Caco-2 (cell line): ENCODE measurements around the gene TUFM. TPM values are rescaled to one million over a fixed set of nuclear protein-coding genes. Genes with fewer than 3 reads are reported as not detected.

Experiments used
- BruUV-seq: library from RNA; stranded (reverse); fragments of 400-500 nt; replicated peaks from 2 replicates; lab custom pipeline; 2021; lab: Mats Ljungman, UMichigan
- CTCF ChIA-PET: fragments of 300-600 bp; sonication (Branson Sonifier 250); formaldehyde crosslinking; loops from one replicate; lab custom pipeline; 2022; ENCODE audit warnings: antibody characterized with exemption; lab: Charles Lee
- POLR2A ChIA-PET: fragments of 300-600 bp; sonication (Branson Sonifier 250); formaldehyde crosslinking; loops from one replicate; lab custom pipeline; 2022; ENCODE audit warnings: antibody characterized with exemption; lab: Charles Lee
- DNase-seq, 2 experiments: peaks; one replicate each; pipeline versions ENCODE4 v3.0.0 to v3.0.0-alpha.2; 2020 to 2022
- H3K27me3 ChIP-seq: replicated peaks from 2 replicates; pipeline ENCODE4 v1.6.0; 2011; ENCODE audit warnings: low read length; ENCODE audit not compliant: control insufficient read depth, insufficient read depth
- H3K36me3 ChIP-seq: 2 replicates; pipeline ENCODE4 v1.5.1; 2011; ENCODE audit warnings: low read length; ENCODE audit not compliant: control insufficient read depth, insufficient read depth
- H3K4me1 ChIP-seq: fragments of 250-450 bp; sonication (Bioruptor Pico); 2 replicates; pipeline ENCODE4 v1.5.1; 2020; ENCODE audit warnings: mild to moderate bottlenecking
- H3K4me3 ChIP-seq: 2 replicates; pipeline ENCODE4 v1.5.1; 2011; ENCODE audit warnings: low read depth, mild to moderate bottlenecking, control low read depth, low read length
- H3K9me3 ChIP-seq: fragments of 250-450 bp; sonication (Bioruptor Pico); 2 replicates; pipeline ENCODE4 v1.5.1; 2020; ENCODE audit warnings: mild to moderate bottlenecking, moderate library complexity
- H3K27ac Mint-ChIP-seq: one replicate; pipeline ENCODE4 v1.8.0; 2022; ENCODE audit warnings: mixed read lengths; ENCODE audit not compliant: unreplicated experiment
- H3K27me3 Mint-ChIP-seq: one replicate; pipeline ENCODE4 v1.8.0; 2022; ENCODE audit warnings: mixed read lengths; ENCODE audit not compliant: insufficient read depth, unreplicated experiment
- H3K36me3 Mint-ChIP-seq: one replicate; pipeline ENCODE4 v1.8.0; 2022; ENCODE audit warnings: mild to moderate bottlenecking, mixed read lengths; ENCODE audit not compliant: insufficient read depth, unreplicated experiment
- H3K4me1 Mint-ChIP-seq: one replicate; pipeline ENCODE4 v1.8.0; 2022; ENCODE audit warnings: low read depth, mixed read lengths; ENCODE audit not compliant: unreplicated experiment
- H3K4me3 Mint-ChIP-seq: one replicate; pipeline ENCODE4 v1.8.0; 2022; ENCODE audit warnings: mild to moderate bottlenecking, moderate library complexity, mixed read lengths; ENCODE audit not compliant: unreplicated experiment
- H3K9me3 Mint-ChIP-seq: one replicate; pipeline ENCODE4 v1.8.0; 2022; ENCODE audit warnings: mixed read lengths; ENCODE audit not compliant: unreplicated experiment
- CTCF ChIP-seq, 2 experiments: fragments of 200-600 bp in 1 of 2; IDR thresholded peaks; 1 replicate in 1 of 2; 2 replicates in 1 of 2; pipeline versions ENCODE4 v1.5.1 to v1.8.0; 2011 to 2022; ENCODE audit warnings: antibody characterized with exemption in 1 of 2, control low read depth in 1 of 2, inconsistent platforms in 1 of 2, low read depth in 1 of 2, low read length in 1 of 2, mild to moderate bottlenecking in 1 of 2, moderate library complexity in 1 of 2; ENCODE audit not compliant: insufficient read depth in 1 of 2, severe bottlenecking in 1 of 2, unreplicated experiment in 1 of 2
- intact Hi-C: fragments of 100-400 bp; cut with micrococcal nuclease; formaldehyde crosslinking; loops from one replicate; pipeline ENCODE4 v1.10.0; 2022; ENCODE audit not compliant: unreplicated experiment
- total RNA-seq: library from RNA; stranded (reverse); gene quantifications from 2 replicates; pipeline ENCODE4 v1.2.3, GENCODE V29; 2022

Gene TUFM
- total RNA-seq, 1 experiment from 2014 or later: 207 TPM

- no peak for TF ChIP-seq CTCF (IDR thresholded peaks at IDR 0.05; ENCODE audit: insufficient read depth in 1 of 2, low read depth in 1 of 2, low read length in 1 of 2, severe bottlenecking in 1 of 2, unreplicated experiment in 1 of 2)
- CTCF ChIA-PET: no interaction called here
- BruUV-seq: no TSS peak
- H3K27ac Mint-ChIP-seq: peak overlapping the region; percentile 48
- H3K4me1 ChIP-seq: no peaks in the 10 kb centered on the region; the same call in 1 of the 2 replicates
- H3K36me3 Mint-ChIP-seq: peaks cover 100% of the 10 kb centered on the region
- peaks cover 8% of the 10 kb centered on the region for H3K36me3 ChIP-seq
- no peaks in the 10 kb centered on the region for H3K27me3 ChIP-seq
- no peak for DNase-seq
- H3K4me3 Mint-ChIP-seq: no peak overlapping the region
- peaks cover 11% of the 10 kb centered on the region for H3K4me1 Mint-ChIP-seq
- no peaks in the 10 kb centered on the region for H3K27me3 Mint-ChIP-seq
- no peak overlapping the region for H3K4me3 ChIP-seq
- POLR2A ChIA-PET: interaction anchor here (0.7 kb wide), 1 partner anchor 16 kb away, joined by 3 read pairs; the partner anchor contains the start of gene TUFM
- intact Hi-C loops: no loop called here
- H3K9me3 Mint-ChIP-seq: no peaks in the 10 kb centered on the region
- no peaks in the 10 kb centered on the region for H3K9me3 ChIP-seq
These were observed 16.4 kb downstream of the TUFM start for GRCh38 chr16:28829747-28830146.

- H3K4me3 Mint-ChIP-seq: peak overlapping the region; percentile 100
- Histone ChIP-seq H3K27me3 (no peaks in the 10 kb centered on the region), H3K36me3 (peaks cover 8% of the 10 kb centered on the region), H3K9me3 (no peaks in the 10 kb centered on the region), H3K4me1 (no peaks in the 10 kb centered on the region; the same call in 1 of the 2 replicates), H3K4me3 (no peak overlapping the region)
- DNase-seq: no peak
- peaks cover 1% of the 10 kb centered on the region for H3K4me1 Mint-ChIP-seq
- H3K9me3 Mint-ChIP-seq: no peaks in the 10 kb centered on the region
- POLR2A ChIA-PET: no interaction called here
- TF ChIP-seq CTCF (IDR thresholded peaks at IDR 0.05; ENCODE audit: insufficient read depth in 1 of 2, low read depth in 1 of 2, low read length in 1 of 2, severe bottlenecking in 1 of 2, unreplicated experiment in 1 of 2): no peak
- H3K36me3 Mint-ChIP-seq: peaks cover 93% of the 10 kb centered on the region
- no peaks in the 10 kb centered on the region for H3K27me3 Mint-ChIP-seq
- intact Hi-C loops: no loop called here
- CTCF ChIA-PET: no interaction called here
- H3K27ac Mint-ChIP-seq: peak overlapping the region; percentile 100
- no TSS peak for BruUV-seq
These were observed 20.0 kb downstream of the TUFM start for GRCh38 chr16:28826141-28826540.

- H3K4me1 ChIP-seq: no peaks in the 10 kb centered on the region; the same call in 1 of the 2 replicates
- POLR2A ChIA-PET: no interaction called here
- H3K4me3 Mint-ChIP-seq: peak overlapping the region; percentile 100
- H3K9me3 Mint-ChIP-seq: no peaks in the 10 kb centered on the region
- peak overlapping the region; percentile 100 for H3K27ac Mint-ChIP-seq
- intact Hi-C loops: no loop called here
- H3K9me3 ChIP-seq: no peaks in the 10 kb centered on the region
- peak overlapping the region; percentile 93 for H3K4me3 ChIP-seq
- H3K36me3 ChIP-seq: peaks cover 6% of the 10 kb centered on the region
- CTCF ChIA-PET: no interaction called here
- H3K4me1 Mint-ChIP-seq: peaks cover 14% of the 10 kb centered on the region
- H3K36me3 Mint-ChIP-seq: peaks cover 87% of the 10 kb centered on the region
- DNase-seq: no peak
- H3K27me3 ChIP-seq: no peaks in the 10 kb centered on the region
- H3K27me3 Mint-ChIP-seq: no peaks in the 10 kb centered on the region
- no peak for TF ChIP-seq CTCF (IDR thresholded peaks at IDR 0.05; ENCODE audit: insufficient read depth in 1 of 2, low read depth in 1 of 2, low read length in 1 of 2, severe bottlenecking in 1 of 2, unreplicated experiment in 1 of 2)
- TSS peak; percentile 68 for BruUV-seq
These were observed 21.5 kb downstream of the TUFM start for GRCh38 chr16:28824717-28824973.
